HepG2 (cell line): ENCODE data around the gene PDIA4. TPM values are rescaled to one million over a fixed set of nuclear protein-coding genes. Genes with fewer than 3 reads are reported as not detected.
A peak's percentile ranks its signal among the peaks of the same experiment; 100 is the strongest.

Experiments used
- DMAP1 ChIP-seq: IDR thresholded peaks from 2 replicates; pipeline ENCODE4 v1.6.1; 2016
- KLF16 ChIP-seq, 2 experiments: sonication (generic) in 1 of 2; formaldehyde crosslinking in 1 of 2; IDR thresholded peaks; 2 replicates each; pipeline versions ENCODE4 v1.6.1 to v1.8.0; 2016 to 2023; ENCODE audit warnings: missing genetic modification reagents in 2 of 2, missing compliant biosample characterization in 1 of 2
- KLF6 ChIP-seq: IDR thresholded peaks from 2 replicates; pipeline ENCODE4 v1.8.0; 2016; ENCODE audit warnings: missing biosample characterization, missing genetic modification reagents
- NAIF1 ChIP-seq: sonication (generic); formaldehyde crosslinking; IDR thresholded peaks from 2 replicates; pipeline ENCODE4 v1.5.0; 2020; ENCODE audit warnings: mild to moderate bottlenecking, missing genetic modification reagents, borderline replicate concordance
- POGZ ChIP-seq: sonication (generic); formaldehyde crosslinking; IDR thresholded peaks from 2 replicates; pipeline ENCODE4 v1.4.0; 2020; ENCODE audit warnings: mild to moderate bottlenecking, missing genetic modification reagents
- SNAPC2 ChIP-seq: sonication (generic); formaldehyde crosslinking; IDR thresholded peaks from 2 replicates; pipeline ENCODE4 v1.8.1; 2022; ENCODE audit warnings: mild to moderate bottlenecking, missing genetic modification reagents
- YEATS4 ChIP-seq: sonication (generic); formaldehyde crosslinking; IDR thresholded peaks from 2 replicates; pipeline ENCODE4 v1.4.0; 2020; ENCODE audit warnings: missing genetic modification reagents, borderline replicate concordance
- ZBTB7A ChIP-seq: sonication (generic); formaldehyde crosslinking; IDR thresholded peaks from 2 replicates; pipeline ENCODE4 v1.8.0; 2022; ENCODE audit warnings: mild to moderate bottlenecking, missing genetic modification reagents
- ZNF136 ChIP-seq: sonication (generic); formaldehyde crosslinking; IDR thresholded peaks from 2 replicates; pipeline ENCODE4 v1.8.1; 2022; ENCODE audit warnings: low read depth, mild to moderate bottlenecking, moderate library complexity, missing genetic modification reagents
- ZNF251 ChIP-seq: sonication (generic); formaldehyde crosslinking; IDR thresholded peaks from 2 replicates; pipeline ENCODE4 v1.9.0; 2021; ENCODE audit warnings: mild to moderate bottlenecking, missing genetic modification reagents
- ZNF605 ChIP-seq: sonication (generic); formaldehyde crosslinking; IDR thresholded peaks from 2 replicates; pipeline ENCODE4 v1.8.0; 2022; ENCODE audit warnings: mild to moderate bottlenecking, missing genetic modification reagents
- ZNF749 ChIP-seq: sonication (generic); formaldehyde crosslinking; IDR thresholded peaks from 2 replicates; pipeline ENCODE4 v1.8.0; 2022; ENCODE audit warnings: mild to moderate bottlenecking, missing genetic modification reagents, moderate library complexity, borderline replicate concordance
- polyA plus RNA-seq, 8 experiments: library from polyadenylated mRNA; depleted of rRNA in 3 of 8; stranded (reverse) in 7 of 8; unstranded in 1 of 8; fragments of >200 nt; fragmentation: Illumina TruSeq in 4 of 8; extraction: Trizol in 4 of 8; gene quantifications; 2 replicates each; pipeline versions ENCODE4 v1.2.1 to v1.2.3, GENCODE V29; 2011 to 2016; ENCODE audit warnings: low read depth in 4 of 8, missing spikeins in 1 of 8, mixed read lengths in 1 of 8; ENCODE audit not compliant: insufficient read depth in 1 of 8
- total RNA-seq, 5 experiments: library from RNA; depleted of rRNA; stranded (reverse); fragments of >200 nt; fragmentation: Illumina TruSeq; extraction: Trizol; gene quantifications; 2 replicates each; pipeline ENCODE4 v1.2.3, GENCODE V29; 2016; ENCODE audit warnings: low read depth in 1 of 5
- TF ChIP-seq, protein P1 (sequence below): sonication (generic); IDR thresholded peaks from 2 replicates; pipeline ENCODE4 v1.6.1; 2016; ENCODE audit warnings: low read depth, borderline replicate concordance
- TF ChIP-seq, protein P2 (sequence below): sonication (generic); formaldehyde crosslinking; IDR thresholded peaks from 2 replicates; pipeline ENCODE4 v1.5.1; 2020; ENCODE audit warnings: missing genetic modification reagents, mild to moderate bottlenecking, borderline replicate concordance
- TF ChIP-seq, protein P3 (sequence below): IDR thresholded peaks from 2 replicates; pipeline ENCODE4 v1.6.1; 2016; ENCODE audit warnings: low read depth, control low read depth
- TF ChIP-seq, protein P4 (sequence below): sonication (generic); formaldehyde crosslinking; IDR thresholded peaks from 2 replicates; pipeline ENCODE4 v1.4.0; 2020; ENCODE audit warnings: mild to moderate bottlenecking, missing genetic modification reagents, borderline replicate concordance
- TF ChIP-seq, protein P5 (sequence below): sonication (generic); formaldehyde crosslinking; IDR thresholded peaks from 2 replicates; pipeline ENCODE4 v1.8.0; 2022; ENCODE audit warnings: mild to moderate bottlenecking, missing genetic modification reagents, moderate library complexity
- TF ChIP-seq, protein P6 (sequence below), 2 experiments: sonication (generic) in 1 of 2; formaldehyde crosslinking in 1 of 2; IDR thresholded peaks; 2 replicates each; pipeline versions ENCODE4 v1.5.1 to v1.6.1; 2011 to 2020; ENCODE audit warnings: borderline replicate concordance in 1 of 2, low read depth in 1 of 2, low read length in 1 of 2, mild to moderate bottlenecking in 1 of 2, missing genetic modification reagents in 1 of 2, moderate library complexity in 1 of 2

PDIA4 gene
- total and polyA plus RNA-seq, 2 of the 13 experiments (the other 11 are each of a cell fraction or from before 2014, with no cell fraction given) = 278 to 402 TPM

DNA sequence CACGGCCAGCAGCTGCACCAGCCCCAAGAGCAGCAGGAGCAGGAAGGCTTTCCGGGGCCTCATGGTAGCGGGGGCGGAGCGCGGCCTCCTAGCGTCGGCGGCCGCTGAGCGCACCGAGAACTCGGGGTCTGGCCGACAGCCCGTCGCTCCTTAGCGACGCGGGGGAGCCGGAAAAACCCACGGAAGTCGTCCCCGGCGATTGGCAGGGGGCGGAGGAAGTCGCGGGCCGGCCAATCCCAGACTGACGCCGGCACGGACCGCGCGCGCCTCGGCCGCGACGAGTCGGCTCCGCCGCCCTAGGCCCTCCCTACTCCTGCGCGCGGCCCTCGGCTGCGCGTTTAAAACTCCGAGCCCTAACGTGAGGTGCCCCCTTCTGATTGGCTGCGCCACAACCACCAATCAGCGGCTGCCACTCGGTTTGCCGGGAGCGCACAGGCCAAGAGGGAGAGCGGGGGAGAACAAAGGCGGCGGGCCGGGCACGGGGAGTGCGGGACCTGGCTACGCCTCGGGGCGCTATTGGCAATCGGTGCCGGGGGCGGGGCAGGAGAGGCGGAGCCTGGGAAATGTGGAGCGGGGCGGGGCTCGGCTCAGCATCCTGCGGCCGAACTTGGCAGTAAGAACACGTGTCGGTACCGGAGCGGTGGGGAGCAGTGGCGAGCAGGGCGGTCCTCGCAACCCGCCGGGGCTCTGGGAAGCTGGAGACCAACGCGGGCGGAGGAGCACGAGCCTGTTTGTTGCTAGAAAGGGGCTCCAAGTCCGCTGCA is at the start of gene PDIA4 (continued):
- TF ChIP-seq, protein P1, sequence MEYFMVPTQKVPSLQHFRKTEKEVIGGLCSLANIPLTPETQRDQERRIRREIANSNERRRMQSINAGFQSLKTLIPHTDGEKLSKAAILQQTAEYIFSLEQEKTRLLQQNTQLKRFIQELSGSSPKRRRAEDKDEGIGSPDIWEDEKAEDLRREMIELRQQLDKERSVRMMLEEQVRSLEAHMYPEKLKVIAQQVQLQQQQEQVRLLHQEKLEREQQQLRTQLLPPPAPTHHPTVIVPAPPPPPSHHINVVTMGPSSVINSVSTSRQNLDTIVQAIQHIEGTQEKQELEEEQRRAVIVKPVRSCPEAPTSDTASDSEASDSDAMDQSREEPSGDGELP = 0 out of 2 replicates have a peak, but pooled peaks have one; percentile 6
- TF ChIP-seq, protein P2, sequence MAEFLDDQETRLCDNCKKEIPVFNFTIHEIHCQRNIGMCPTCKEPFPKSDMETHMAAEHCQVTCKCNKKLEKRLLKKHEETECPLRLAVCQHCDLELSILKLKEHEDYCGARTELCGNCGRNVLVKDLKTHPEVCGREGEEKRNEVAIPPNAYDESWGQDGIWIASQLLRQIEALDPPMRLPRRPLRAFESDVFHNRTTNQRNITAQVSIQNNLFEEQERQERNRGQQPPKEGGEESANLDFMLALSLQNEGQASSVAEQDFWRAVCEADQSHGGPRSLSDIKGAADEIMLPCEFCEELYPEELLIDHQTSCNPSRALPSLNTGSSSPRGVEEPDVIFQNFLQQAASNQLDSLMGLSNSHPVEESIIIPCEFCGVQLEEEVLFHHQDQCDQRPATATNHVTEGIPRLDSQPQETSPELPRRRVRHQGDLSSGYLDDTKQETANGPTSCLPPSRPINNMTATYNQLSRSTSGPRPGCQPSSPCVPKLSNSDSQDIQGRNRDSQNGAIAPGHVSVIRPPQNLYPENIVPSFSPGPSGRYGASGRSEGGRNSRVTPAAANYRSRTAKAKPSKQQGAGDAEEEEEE (CRISPR knock-in tag) = no peak
- TF ChIP-seq, protein P3, sequence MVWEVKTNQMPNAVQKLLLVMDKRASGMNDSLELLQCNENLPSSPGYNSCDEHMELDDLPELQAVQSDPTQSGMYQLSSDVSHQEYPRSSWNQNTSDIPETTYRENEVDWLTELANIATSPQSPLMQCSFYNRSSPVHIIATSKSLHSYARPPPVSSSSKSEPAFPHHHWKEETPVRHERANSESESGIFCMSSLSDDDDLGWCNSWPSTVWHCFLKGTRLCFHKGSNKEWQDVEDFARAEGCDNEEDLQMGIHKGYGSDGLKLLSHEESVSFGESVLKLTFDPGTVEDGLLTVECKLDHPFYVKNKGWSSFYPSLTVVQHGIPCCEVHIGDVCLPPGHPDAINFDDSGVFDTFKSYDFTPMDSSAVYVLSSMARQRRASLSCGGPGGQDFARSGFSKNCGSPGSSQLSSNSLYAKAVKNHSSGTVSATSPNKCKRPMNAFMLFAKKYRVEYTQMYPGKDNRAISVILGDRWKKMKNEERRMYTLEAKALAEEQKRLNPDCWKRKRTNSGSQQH (CRISPR knock-in tag) = peak; percentile 58; the same call in 1 of the 2 replicates
- TF ChIP-seq ZBTB7A (CRISPR knock-in tag) (no peak), ZNF749 (CRISPR knock-in tag) (peak; percentile 94), KLF6 (CRISPR knock-in tag) (peak; percentile 94), ZNF605 (CRISPR knock-in tag) (peak; percentile 95), KLF16 (CRISPR knock-in tag; IDR thresholded peaks at IDR 0.05) (peak in 1 of 2 experiments; percentile 64; a peak in 2 of 4 replicates), YEATS4 (CRISPR knock-in tag) (peak; percentile 78), SNAPC2 (peak; percentile 71), POGZ (CRISPR knock-in tag) (peak; percentile 87), NAIF1 (peak; percentile 20; the same call in 1 of the 2 replicates), DMAP1 (peak; percentile 93), ZNF251 (no peak), ZNF136 (CRISPR knock-in tag) (peak; percentile 87; the same call in 1 of the 2 replicates)
- TF ChIP-seq, protein P4, sequence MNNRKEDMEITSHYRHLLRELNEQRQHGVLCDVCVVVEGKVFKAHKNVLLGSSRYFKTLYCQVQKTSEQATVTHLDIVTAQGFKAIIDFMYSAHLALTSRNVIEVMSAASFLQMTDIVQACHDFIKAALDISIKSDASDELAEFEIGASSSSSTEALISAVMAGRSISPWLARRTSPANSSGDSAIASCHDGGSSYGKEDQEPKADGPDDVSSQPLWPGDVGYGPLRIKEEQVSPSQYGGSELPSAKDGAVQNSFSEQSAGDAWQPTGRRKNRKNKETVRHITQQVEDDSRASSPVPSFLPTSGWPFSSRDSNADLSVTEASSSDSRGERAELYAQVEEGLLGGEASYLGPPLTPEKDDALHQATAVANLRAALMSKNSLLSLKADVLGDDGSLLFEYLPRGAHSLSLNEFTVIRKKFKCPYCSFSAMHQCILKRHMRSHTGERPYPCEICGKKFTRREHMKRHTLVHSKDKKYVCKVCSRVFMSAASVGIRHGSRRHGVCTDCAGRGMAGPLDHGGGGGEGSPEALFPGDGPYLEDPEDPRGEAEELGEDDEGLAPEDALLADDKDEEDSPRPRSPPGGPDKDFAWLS (CRISPR knock-in tag) = no peak
- TF ChIP-seq, protein P5, sequence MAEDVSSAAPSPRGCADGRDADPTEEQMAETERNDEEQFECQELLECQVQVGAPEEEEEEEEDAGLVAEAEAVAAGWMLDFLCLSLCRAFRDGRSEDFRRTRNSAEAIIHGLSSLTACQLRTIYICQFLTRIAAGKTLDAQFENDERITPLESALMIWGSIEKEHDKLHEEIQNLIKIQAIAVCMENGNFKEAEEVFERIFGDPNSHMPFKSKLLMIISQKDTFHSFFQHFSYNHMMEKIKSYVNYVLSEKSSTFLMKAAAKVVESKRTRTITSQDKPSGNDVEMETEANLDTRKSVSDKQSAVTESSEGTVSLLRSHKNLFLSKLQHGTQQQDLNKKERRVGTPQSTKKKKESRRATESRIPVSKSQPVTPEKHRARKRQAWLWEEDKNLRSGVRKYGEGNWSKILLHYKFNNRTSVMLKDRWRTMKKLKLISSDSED (CRISPR knock-in tag) = peak; percentile 88; the same call in 1 of the 2 replicates
- TF ChIP-seq, protein P6, sequence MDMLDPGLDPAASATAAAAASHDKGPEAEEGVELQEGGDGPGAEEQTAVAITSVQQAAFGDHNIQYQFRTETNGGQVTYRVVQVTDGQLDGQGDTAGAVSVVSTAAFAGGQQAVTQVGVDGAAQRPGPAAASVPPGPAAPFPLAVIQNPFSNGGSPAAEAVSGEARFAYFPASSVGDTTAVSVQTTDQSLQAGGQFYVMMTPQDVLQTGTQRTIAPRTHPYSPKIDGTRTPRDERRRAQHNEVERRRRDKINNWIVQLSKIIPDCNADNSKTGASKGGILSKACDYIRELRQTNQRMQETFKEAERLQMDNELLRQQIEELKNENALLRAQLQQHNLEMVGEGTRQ (IDR thresholded peaks at IDR 0.05; ENCODE audit: low read depth, low read length) = 0 out of 2 replicates have a peak, but pooled peaks have one; percentile 37
- TF ChIP-seq, protein P6 (CRISPR knock-in tag; IDR thresholded peaks at IDR 0.05; ENCODE audit: borderline replicate concordance) = peak; percentile 75
